ENCODE measurements around the gene TGFBR1.

The TGFBR1 gene

DNA sequence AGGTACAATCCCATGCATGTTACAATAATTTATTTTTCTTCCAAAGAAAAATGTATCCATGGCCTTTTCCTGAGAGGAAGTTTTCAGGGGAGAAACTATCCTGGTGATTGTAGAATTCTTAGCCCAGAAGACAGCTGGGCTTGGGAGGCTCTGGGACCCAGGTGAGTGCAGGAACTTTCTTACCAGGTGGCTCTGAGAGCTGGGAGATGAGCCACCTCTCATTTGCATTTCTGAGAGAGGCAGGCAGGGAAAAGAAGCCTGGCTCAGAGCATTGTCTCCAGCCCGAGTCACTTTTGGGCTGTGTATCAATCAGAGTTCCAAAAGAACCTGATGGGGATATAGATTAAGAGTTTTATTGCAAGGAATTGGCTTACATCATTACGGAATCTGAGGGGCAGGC is 64.2 kb downstream of the TGFBR1 start:
- no peak for DNase-seq (ENCODE audit: low read depth, low spot score)
- TF ChIP-seq, protein P1, sequence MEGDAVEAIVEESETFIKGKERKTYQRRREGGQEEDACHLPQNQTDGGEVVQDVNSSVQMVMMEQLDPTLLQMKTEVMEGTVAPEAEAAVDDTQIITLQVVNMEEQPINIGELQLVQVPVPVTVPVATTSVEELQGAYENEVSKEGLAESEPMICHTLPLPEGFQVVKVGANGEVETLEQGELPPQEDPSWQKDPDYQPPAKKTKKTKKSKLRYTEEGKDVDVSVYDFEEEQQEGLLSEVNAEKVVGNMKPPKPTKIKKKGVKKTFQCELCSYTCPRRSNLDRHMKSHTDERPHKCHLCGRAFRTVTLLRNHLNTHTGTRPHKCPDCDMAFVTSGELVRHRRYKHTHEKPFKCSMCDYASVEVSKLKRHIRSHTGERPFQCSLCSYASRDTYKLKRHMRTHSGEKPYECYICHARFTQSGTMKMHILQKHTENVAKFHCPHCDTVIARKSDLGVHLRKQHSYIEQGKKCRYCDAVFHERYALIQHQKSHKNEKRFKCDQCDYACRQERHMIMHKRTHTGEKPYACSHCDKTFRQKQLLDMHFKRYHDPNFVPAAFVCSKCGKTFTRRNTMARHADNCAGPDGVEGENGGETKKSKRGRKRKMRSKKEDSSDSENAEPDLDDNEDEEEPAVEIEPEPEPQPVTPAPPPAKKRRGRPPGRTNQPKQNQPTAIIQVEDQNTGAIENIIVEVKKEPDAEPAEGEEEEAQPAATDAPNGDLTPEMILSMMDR (IDR thresholded peaks at IDR 0.05; ENCODE audit: low read depth, low read length) = no peak
- H3K4me3 ChIP-seq (ENCODE audit: low read depth, low read length) = no peak overlapping the region
- in situ Hi-C loops (cut with HindIII; ENCODE audit: low sequenced_read_pairs) = no loop called here

- in situ Hi-C loops (cut with HindIII; ENCODE audit: low sequenced_read_pairs) = no loop called here
- DNase-seq (ENCODE audit: low read depth, low spot score) = no peak
- no peak overlapping the region for H3K4me3 ChIP-seq (ENCODE audit: low read depth, low read length)
- TF ChIP-seq, protein P1 (IDR thresholded peaks at IDR 0.05; ENCODE audit: low read depth, low read length) = no peak
Observed at GRCh38 chr9:99169982-99170761, 65.3 kb downstream of the TGFBR1 start.

GRCh38 chr9:99171225-99172123 is 66.6 kb downstream of the TGFBR1 start:
- in situ Hi-C loops (cut with HindIII; ENCODE audit: low sequenced_read_pairs) = no loop called here

DNA sequence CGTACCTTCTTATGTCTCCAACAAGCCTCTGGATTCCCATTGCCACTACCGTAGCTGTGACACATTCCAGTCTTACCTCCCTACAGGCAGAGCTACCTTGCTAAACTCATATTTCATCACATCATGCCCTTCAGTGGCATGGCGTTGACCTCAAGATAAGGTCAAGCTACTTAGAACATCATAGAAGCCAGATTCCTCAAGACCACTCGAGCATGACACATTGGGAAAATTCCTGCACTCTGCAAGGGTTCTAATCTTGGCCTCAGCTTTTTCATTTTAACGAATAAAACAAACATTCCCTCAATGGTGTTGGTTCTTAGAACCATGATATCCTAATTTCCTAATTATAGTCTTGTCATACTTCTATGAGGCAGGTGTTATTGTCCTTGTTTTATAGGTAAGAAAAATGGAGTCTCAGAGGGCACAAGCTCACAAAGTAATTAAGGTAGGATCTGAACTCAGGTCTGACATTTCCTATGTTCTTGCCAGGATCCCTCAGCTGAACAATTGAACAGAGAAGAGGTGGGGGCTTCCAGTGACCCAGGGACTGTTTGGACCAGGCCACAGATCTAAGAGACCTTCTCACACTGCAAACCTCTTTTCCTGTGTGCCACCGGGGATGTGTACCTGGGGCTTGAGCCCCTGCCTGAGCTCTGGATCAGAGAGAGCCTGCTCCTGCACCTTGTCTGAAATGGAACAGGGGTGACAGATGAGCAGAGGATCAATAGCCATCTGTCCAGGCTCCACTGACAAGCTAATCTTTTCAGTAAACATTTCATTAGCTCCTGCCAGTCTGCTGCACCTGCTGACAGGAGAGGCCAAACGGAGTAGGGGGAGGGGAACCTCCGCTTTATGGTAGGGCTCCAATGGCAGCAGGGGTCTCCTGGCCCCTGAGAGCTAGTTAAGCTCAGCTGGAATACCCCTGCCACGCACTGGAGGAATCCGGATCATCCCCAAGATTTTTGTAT is 67.5 kb downstream of the TGFBR1 start:
- in situ Hi-C loops (cut with HindIII; ENCODE audit: low sequenced_read_pairs) = no loop called here
- TF ChIP-seq, protein P1 (IDR thresholded peaks at IDR 0.05; ENCODE audit: low read depth, low read length) = no peak
- no peak for DNase-seq (ENCODE audit: low read depth, low spot score)
- no peak overlapping the region for H3K4me3 ChIP-seq (ENCODE audit: low read depth, low read length)

More at GRCh38 chr9:99171225-99172123, 66.6 kb downstream of the TGFBR1 start:
- DNase-seq (ENCODE audit: low read depth, low spot score) = no peak
- TF ChIP-seq, protein P1 (IDR thresholded peaks at IDR 0.05; ENCODE audit: low read depth, low read length) = no peak
- no peak overlapping the region for H3K4me3 ChIP-seq (ENCODE audit: low read depth, low read length)

GRCh38 chr9:99173570-99174504 is 68.9 kb downstream of the TGFBR1 start:
- TF ChIP-seq, protein P1 (IDR thresholded peaks at IDR 0.05; ENCODE audit: low read depth, low read length) = no peak
- in situ Hi-C loops (cut with HindIII; ENCODE audit: low sequenced_read_pairs) = no loop called here

More at GRCh38 chr9:99173570-99174504, 68.9 kb downstream of the TGFBR1 start:
- H3K4me3 ChIP-seq (ENCODE audit: low read depth, low read length) = no peak overlapping the region
- no peak for DNase-seq (ENCODE audit: low read depth, low spot score)

Measured in astrocyte of the spinal cord (primary cell).